Fibroblast of the conjunctiva (primary cell): ENCODE data around the gene ATR.
"Not testable (repeated sequence)": the region's sequence is repeated elsewhere in the genome, so short reads cannot be mapped to it uniquely, and the experiment has no call there.

ENCODE experiments used
- DNase-seq: peaks from one replicate; pipeline ENCODE4 v3.0.0-alpha.2; 2010; ENCODE audit warnings: low read depth

Gene ATR

GRCh38 chr3:142578329-142579223 is at the start of gene ATR:
Gene ATR (minus strand): TSS chr3:142578733. CDS start chr3:142578704, 29 bp downstream.
- peak; percentile 89 for DNase-seq

GRCh38 chr3:142626971-142627370 is 48.4 kb upstream of the ATR start:
- DNase-seq: no peak

GRCh38 chr3:142625153-142625440 is 46.6 kb upstream of the ATR start:
- no peak for DNase-seq

- DNase-seq: no peak
These were observed 46.0 kb upstream of the ATR start for GRCh38 chr3:142624341-142625152.

- no peak for DNase-seq
These were observed 44.7 kb upstream of the ATR start for GRCh38 chr3:142623194-142623593.

GRCh38 chr3:142622405-142622804 is 43.9 kb upstream of the ATR start:
- no peak for DNase-seq

GRCh38 chr3:142618917-142619461 is 40.5 kb upstream of the ATR start:
- no peak for DNase-seq

GRCh38 chr3:142615171-142615570 is 36.6 kb upstream of the ATR start:
- DNase-seq: no peak

GRCh38 chr3:142614059-142614626 is 35.6 kb upstream of the ATR start:
- DNase-seq: no peak

- no peak for DNase-seq
These were observed 35.0 kb upstream of the ATR start for GRCh38 chr3:142613491-142613890.

GRCh38 chr3:142611206-142611605 is 32.7 kb upstream of the ATR start:
- DNase-seq: no peak

- DNase-seq: no peak
These were observed 30.6 kb upstream of the ATR start for GRCh38 chr3:142609136-142609535.

GRCh38 chr3:142608631-142609030 is 30.1 kb upstream of the ATR start:
- peak; percentile 12 for DNase-seq

- no peak for DNase-seq
These were observed 26.4 kb upstream of the ATR start for GRCh38 chr3:142604940-142605339.

- DNase-seq: not testable (repeated sequence)
These were observed 24.8 kb upstream of the ATR start for GRCh38 chr3:142603386-142603705.

GRCh38 chr3:142602619-142603385 is 24.3 kb upstream of the ATR start:
- no peak for DNase-seq

- DNase-seq: no peak
These were observed 23.2 kb upstream of the ATR start for GRCh38 chr3:142601713-142602112.

- DNase-seq: no peak
These were observed 19.4 kb upstream of the ATR start for GRCh38 chr3:142597906-142598305.

GRCh38 chr3:142596726-142597088 is 18.2 kb upstream of the ATR start:
- no peak for DNase-seq

- DNase-seq: peak; percentile 29
These were observed 17.6 kb upstream of the ATR start, which contains the start of gene PLS1 for GRCh38 chr3:142595951-142596725. Gene PLS1 (plus strand): TSS chr3:142596393. CDS start chr3:142664238, 67,845 bp downstream.

- DNase-seq: peak; percentile 36
These were observed 17.0 kb upstream of the ATR start for GRCh38 chr3:142595581-142595950.
